22Rv1 (cell line): ENCODE results near the gene SLFN12.

Experiments used
- H3K27ac ChIP-seq: fragments of 450-650 bp; 2 replicates; pipeline ENCODE4 v1.5.1; 2017
- ZFX ChIP-seq: fragments of 450-650 bp; IDR thresholded peaks from 2 replicates; pipeline ENCODE4 v1.6.1; 2017; ENCODE audit warnings: antibody characterized with exemption, borderline replicate concordance
- TF ChIP-seq, protein P1 (sequence below): fragments of 450-650 bp; IDR thresholded peaks from 2 replicates; pipeline ENCODE4 v1.5.1; 2017; ENCODE audit warnings: mild to moderate bottlenecking

The SLFN12 gene

DNA sequence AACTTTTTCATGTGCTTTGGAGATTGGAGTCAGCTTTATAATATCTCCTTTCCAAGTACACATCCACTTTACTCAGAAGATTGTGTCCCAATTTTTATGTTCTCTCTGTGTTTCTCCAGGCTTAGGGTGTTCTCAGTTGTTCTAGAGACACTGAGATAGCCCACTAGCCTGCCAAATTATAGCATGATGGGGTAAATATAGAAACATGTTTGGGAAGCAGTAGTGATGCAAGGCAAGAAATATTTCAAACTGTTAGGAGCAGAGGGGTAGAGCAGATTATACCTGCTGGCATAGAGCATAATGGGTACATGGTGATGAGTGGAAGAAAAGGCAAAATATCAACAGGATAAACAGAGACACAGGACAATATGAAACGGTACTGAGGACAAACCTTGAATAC is 71.3 kb downstream of the SLFN12 start:
- TF ChIP-seq, protein P1, sequence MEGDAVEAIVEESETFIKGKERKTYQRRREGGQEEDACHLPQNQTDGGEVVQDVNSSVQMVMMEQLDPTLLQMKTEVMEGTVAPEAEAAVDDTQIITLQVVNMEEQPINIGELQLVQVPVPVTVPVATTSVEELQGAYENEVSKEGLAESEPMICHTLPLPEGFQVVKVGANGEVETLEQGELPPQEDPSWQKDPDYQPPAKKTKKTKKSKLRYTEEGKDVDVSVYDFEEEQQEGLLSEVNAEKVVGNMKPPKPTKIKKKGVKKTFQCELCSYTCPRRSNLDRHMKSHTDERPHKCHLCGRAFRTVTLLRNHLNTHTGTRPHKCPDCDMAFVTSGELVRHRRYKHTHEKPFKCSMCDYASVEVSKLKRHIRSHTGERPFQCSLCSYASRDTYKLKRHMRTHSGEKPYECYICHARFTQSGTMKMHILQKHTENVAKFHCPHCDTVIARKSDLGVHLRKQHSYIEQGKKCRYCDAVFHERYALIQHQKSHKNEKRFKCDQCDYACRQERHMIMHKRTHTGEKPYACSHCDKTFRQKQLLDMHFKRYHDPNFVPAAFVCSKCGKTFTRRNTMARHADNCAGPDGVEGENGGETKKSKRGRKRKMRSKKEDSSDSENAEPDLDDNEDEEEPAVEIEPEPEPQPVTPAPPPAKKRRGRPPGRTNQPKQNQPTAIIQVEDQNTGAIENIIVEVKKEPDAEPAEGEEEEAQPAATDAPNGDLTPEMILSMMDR: no peak
- TF ChIP-seq ZFX: no peak
- H3K27ac ChIP-seq: no peak overlapping the region
